Stomach (tissue), 4 donors: Measurements from ENCODE around the gene VOPP1.

Experiments
- CTCF ChIP-seq, 7 experiments: fragments of 450-650 bp in 4 of 7; fragments of 200-600 bp in 3 of 7; sonication (generic) in 3 of 7; IDR thresholded peaks; one replicate each; pipeline ENCODE4 v1.5.1; 2016 to 2019; ENCODE audit warnings: antibody characterized with exemption in 7 of 7, control low read depth in 2 of 7, mild to moderate bottlenecking in 1 of 7
- POLR2A ChIP-seq, 4 donors: fragments of 450-650 bp; IDR thresholded peaks; one replicate each; pipeline ENCODE4 v1.6.1; 2016; ENCODE audit warnings: antibody characterized with exemption in 4 of 4, control low read depth in 2 of 4, mild to moderate bottlenecking in 1 of 4, moderate library complexity in 1 of 4
- POLR2AphosphoS5 ChIP-seq, 3 donors: sonication (generic); formaldehyde crosslinking; IDR thresholded peaks; one replicate each; pipeline ENCODE4 v1.6.1; 2016; ENCODE audit warnings: antibody characterized with exemption in 3 of 3

- TF ChIP-seq POLR2AphosphoS5 (IDR thresholded peaks at IDR 0.05), result no peak
- TF ChIP-seq CTCF (IDR thresholded peaks at IDR 0.05), result no peak
- TF ChIP-seq POLR2A (IDR thresholded peaks at IDR 0.05), result no peak
Measured at GRCh38 chr7:55521917-55522902, 50.1 kb downstream of the VOPP1 start.
